Measurements from ENCODE around the gene SGSM1.
A peak's percentile ranks its signal among the peaks of the same experiment; 100 is the strongest.

SGSM1 gene

GRCh38 chr22:24776525-24776924 lies 29.5 kb upstream of the SGSM1 start:
- H3K36me3 ChIP-seq (replicated peaks), result no peaks in the 10 kb centered on the region
- H3K9me3 ChIP-seq, result no peaks in the 10 kb centered on the region
- no peak for DNase-seq (ENCODE audit: low spot score in 2 of 2)
- in situ Hi-C loops (cut with MboI; ENCODE audit: low sequenced_read_pairs), result loop anchor here (10.0 kb wide), 1 partner anchor 268 kb away; no protein-coding TSS in a partner anchor
- no peaks in the 10 kb centered on the region for H3K27me3 ChIP-seq (ENCODE audit: low read depth)
- H3K4me3 ChIP-seq, result no peak overlapping the region
- no peaks in the 10 kb centered on the region for H3K4me1 ChIP-seq

DNA sequence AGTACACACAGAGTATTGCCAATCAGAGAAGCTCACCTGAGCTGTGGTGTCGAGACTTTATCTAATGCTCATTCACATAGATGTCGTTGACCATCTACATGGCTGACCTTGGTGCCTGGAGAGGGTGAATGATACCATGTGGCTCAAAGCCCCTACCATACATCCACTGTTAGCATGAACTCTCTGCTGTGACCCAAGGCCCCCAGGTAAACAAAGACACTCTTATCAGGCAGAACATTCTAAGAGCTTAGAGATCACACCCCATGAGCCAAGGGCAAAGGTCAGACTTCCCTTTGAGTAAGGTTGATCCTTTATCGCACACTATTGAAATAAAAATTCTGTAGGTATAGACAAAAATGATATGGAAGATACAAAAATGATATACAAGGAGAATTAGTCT lies 16.5 kb upstream of the SGSM1 start:
- in situ Hi-C loops (cut with MboI; ENCODE audit: low sequenced_read_pairs), result no loop called here
- H3K9me3 ChIP-seq, result no peaks in the 10 kb centered on the region
- no peaks in the 10 kb centered on the region for H3K36me3 ChIP-seq (replicated peaks)
- H3K4me1 ChIP-seq, result no peaks in the 10 kb centered on the region
- H3K27me3 ChIP-seq (ENCODE audit: low read depth), result no peaks in the 10 kb centered on the region
- H3K4me3 ChIP-seq, result no peak overlapping the region
- no peak for DNase-seq (ENCODE audit: low spot score in 2 of 2)

- H3K4me3 ChIP-seq, result no peak overlapping the region
- no peaks in the 10 kb centered on the region for H3K27me3 ChIP-seq (ENCODE audit: low read depth)
- no peaks in the 10 kb centered on the region for H3K4me1 ChIP-seq
- DNase-seq (ENCODE audit: low spot score in 2 of 2), result no peak
- H3K36me3 ChIP-seq (replicated peaks), result no peaks in the 10 kb centered on the region
- H3K9me3 ChIP-seq, result no peaks in the 10 kb centered on the region
- in situ Hi-C loops (cut with MboI; ENCODE audit: low sequenced_read_pairs), result no loop called here
Measured at GRCh38 chr22:24791362-24791761, 14.6 kb upstream of the SGSM1 start.

DNA sequence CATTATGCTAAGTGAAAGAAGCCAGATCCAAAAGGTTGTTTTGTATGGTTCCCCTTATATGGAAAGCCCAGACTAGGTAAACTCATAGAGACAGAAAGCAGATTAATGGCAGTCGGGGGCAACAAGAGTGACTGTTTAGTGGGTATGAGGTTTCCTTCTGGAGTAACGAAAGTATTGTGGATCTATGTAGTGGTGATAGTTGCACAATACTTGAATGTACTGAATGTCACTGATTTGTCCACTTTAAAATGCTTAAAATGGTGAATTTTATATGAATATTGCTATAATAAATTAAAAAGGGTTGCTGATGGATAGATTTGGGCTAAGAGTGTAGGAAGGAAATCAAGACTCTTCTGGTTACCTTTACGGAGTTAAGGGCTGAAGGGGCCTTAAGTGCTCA lies 10.0 kb upstream of the SGSM1 start:
- no peak overlapping the region for H3K4me3 ChIP-seq
- H3K9me3 ChIP-seq, result no peaks in the 10 kb centered on the region

GRCh38 chr22:24796860-24797259 lies 9.2 kb upstream of the SGSM1 start:
- Histone ChIP-seq H3K9me3 (no peaks in the 10 kb centered on the region), H3K27me3 (ENCODE audit: low read depth) (no peaks in the 10 kb centered on the region; the same call in 1 of the 2 replicates), H3K36me3 (replicated peaks) (no peaks in the 10 kb centered on the region), H3K4me3 (no peak overlapping the region), H3K4me1 (no peaks in the 10 kb centered on the region)
- in situ Hi-C loops (cut with MboI; ENCODE audit: low sequenced_read_pairs), result no loop called here
- no peak for DNase-seq (ENCODE audit: low spot score in 2 of 2)

More for the DNA sequence above, 10.0 kb upstream of the SGSM1 start:
- H3K36me3 ChIP-seq (replicated peaks), result no peaks in the 10 kb centered on the region
- no peaks in the 10 kb centered on the region for H3K4me1 ChIP-seq
- H3K27me3 ChIP-seq (ENCODE audit: low read depth), result no peaks in the 10 kb centered on the region; the same call in 1 of the 2 replicates
- in situ Hi-C loops (cut with MboI; ENCODE audit: low sequenced_read_pairs), result no loop called here
- DNase-seq (ENCODE audit: low spot score in 2 of 2), result no peak

DNA sequence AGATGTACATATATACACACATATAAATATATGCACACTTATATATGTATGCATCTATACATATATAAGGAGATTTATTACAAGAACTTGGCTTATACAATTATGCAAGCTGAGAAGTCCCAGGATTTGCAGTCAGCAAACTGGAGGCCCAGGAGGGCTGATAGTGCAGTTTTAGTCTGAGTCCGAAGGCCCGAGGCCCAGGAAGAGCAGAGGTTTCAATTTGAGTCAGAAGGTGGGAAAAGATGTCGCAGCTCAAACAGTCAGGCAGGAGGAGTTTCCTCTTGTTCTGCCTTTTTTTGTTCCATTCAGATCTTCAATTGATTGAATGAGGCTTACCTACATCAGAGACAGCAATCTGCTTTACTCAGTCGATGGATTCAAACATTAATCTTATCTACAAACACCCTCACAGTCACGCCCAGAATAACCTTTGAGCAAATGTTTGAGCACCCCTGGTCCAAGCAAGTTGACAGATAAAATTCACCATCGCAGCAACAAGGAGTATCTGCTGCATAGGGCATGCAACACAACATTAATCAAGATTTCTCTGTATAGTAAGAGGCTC lies 4.0 kb upstream of the SGSM1 start:
- no peaks in the 10 kb centered on the region for H3K9me3 ChIP-seq
- DNase-seq (ENCODE audit: low spot score in 2 of 2), result no peak
- no peaks in the 10 kb centered on the region for H3K4me1 ChIP-seq
- in situ Hi-C loops (cut with MboI; ENCODE audit: low sequenced_read_pairs), result no loop called here
- no peak overlapping the region for H3K4me3 ChIP-seq
- H3K36me3 ChIP-seq (replicated peaks), result no peaks in the 10 kb centered on the region
- no peaks in the 10 kb centered on the region; the same call in 1 of the 2 replicates for H3K27me3 ChIP-seq (ENCODE audit: low read depth)

DNA sequence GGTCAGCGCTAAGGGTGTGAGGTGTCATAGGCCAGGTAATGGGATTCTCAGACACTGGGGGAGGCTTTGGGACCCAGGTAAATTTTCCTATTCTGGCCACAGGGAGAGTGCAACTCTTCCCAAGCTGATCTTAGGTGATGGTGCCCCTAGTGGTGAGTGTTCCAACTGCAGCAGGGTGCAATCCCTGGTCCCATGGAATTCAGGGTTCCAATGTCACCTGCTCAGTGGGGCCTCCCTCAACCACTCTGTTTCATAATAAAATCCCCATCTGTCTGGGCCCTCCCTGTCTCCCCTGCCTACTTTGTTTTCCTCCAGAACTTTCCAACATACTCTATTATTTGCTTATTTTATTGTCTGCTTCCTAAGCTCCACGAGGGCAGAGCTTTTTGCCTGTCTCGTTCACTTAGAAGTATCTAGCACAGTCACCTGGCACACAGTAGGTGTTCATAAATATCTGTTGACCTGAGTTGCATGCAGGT lies 2.9 kb upstream of the SGSM1 start:
- Histone ChIP-seq H3K4me1 (no peaks in the 10 kb centered on the region), H3K4me3 (no peak overlapping the region), H3K27me3 (ENCODE audit: low read depth) (no peaks in the 10 kb centered on the region; the same call in 1 of the 2 replicates), H3K9me3 (no peaks in the 10 kb centered on the region), H3K36me3 (replicated peaks) (no peaks in the 10 kb centered on the region)
- DNase-seq (ENCODE audit: low spot score in 2 of 2), result peak; percentile 46 to 85
- in situ Hi-C loops (cut with MboI; ENCODE audit: low sequenced_read_pairs), result no loop called here

GRCh38 chr22:24806663-24807001 lies 621 bp downstream of the SGSM1 start:
- H3K4me3 ChIP-seq, result peak overlapping the region; percentile 62
- no peaks in the 10 kb centered on the region for H3K36me3 ChIP-seq (replicated peaks)
- H3K27me3 ChIP-seq (ENCODE audit: low read depth), result no peaks in the 10 kb centered on the region
- in situ Hi-C loops (cut with MboI; ENCODE audit: low sequenced_read_pairs), result no loop called here
- H3K4me1 ChIP-seq, result no peaks in the 10 kb centered on the region
- no peaks in the 10 kb centered on the region for H3K9me3 ChIP-seq
- peak in 1 of 2 experiments; percentile 23 for DNase-seq (ENCODE audit: low spot score in 2 of 2)

- Histone ChIP-seq H3K4me1 (no peaks in the 10 kb centered on the region), H3K36me3 (replicated peaks) (no peaks in the 10 kb centered on the region), H3K4me3 (no peak overlapping the region), H3K27me3 (ENCODE audit: low read depth) (no peaks in the 10 kb centered on the region), H3K9me3 (no peaks in the 10 kb centered on the region)
- peak in 1 of 2 experiments; percentile 41 for DNase-seq (ENCODE audit: low spot score in 2 of 2)
- in situ Hi-C loops (cut with MboI; ENCODE audit: low sequenced_read_pairs), result no loop called here
Measured at GRCh38 chr22:24807284-24807950, 1.4 kb downstream of the SGSM1 start.

DNA sequence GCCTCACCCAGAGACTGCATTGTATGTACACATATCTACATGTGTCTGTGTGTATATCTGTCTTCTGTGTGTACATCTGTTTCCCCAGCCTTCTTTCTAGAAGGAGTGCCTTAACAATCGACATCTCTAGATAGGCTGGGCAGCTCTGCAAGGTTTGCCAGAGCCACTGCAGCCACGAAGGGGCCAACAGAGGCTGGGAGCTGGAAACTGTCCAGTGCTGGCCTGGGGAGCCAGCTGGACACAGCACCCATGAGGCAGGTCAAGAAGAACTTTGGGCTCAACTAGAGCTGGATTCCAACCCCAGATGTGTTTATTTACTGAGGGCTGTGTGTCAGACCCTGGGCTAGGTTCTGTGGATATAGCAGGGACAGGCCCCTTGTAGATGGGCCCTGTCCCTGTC lies 3.3 kb downstream of the SGSM1 start:
- no peaks in the 10 kb centered on the region for H3K36me3 ChIP-seq (replicated peaks)
- H3K9me3 ChIP-seq, result no peaks in the 10 kb centered on the region
- in situ Hi-C loops (cut with MboI; ENCODE audit: low sequenced_read_pairs), result no loop called here
- no peak for DNase-seq (ENCODE audit: low spot score in 2 of 2)
- no peaks in the 10 kb centered on the region for H3K27me3 ChIP-seq (ENCODE audit: low read depth)
- H3K4me3 ChIP-seq, result no peak overlapping the region
- H3K4me1 ChIP-seq, result no peaks in the 10 kb centered on the region

DNA sequence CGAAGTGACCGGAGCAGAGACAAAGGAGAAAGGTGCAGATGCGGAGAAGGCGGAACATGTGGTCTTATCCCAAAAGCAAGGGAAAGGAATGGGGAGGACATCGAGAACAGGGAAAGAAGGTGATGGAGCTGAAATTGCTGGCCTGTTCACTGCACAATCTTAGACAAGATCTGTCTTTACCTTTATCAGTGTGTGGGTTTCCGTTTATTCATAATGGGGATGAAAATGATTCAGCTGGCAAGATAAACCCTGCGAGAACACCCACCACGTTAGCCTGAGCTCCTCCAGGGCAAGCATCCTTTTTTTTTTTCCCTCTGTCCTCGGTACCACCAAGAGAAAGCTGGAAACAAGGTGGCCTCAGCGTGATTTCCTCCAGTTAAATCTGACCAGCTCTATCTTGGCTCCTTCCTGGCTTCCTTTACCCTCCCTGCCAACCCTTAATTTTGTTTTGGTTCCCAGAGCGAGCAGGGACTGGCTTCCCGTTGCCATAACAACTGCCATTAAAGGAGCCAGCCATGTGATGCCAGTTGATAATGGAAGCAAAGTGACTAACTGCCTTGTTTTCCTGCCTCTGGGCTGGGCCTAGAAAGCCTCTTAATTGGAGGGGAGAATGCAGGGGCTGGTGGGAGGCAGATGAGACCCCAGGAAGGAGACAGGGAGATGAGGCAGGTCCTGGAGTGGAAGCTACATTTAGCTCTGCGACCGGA lies 4.2 kb downstream of the SGSM1 start:
- H3K36me3 ChIP-seq (replicated peaks), result no peaks in the 10 kb centered on the region
- no peak for DNase-seq (ENCODE audit: low spot score in 2 of 2)
- no peaks in the 10 kb centered on the region for H3K4me1 ChIP-seq
- no peaks in the 10 kb centered on the region for H3K9me3 ChIP-seq
- H3K27me3 ChIP-seq (ENCODE audit: low read depth), result no peaks in the 10 kb centered on the region
- no peak overlapping the region for H3K4me3 ChIP-seq
- in situ Hi-C loops (cut with MboI; ENCODE audit: low sequenced_read_pairs), result no loop called here

DNA sequence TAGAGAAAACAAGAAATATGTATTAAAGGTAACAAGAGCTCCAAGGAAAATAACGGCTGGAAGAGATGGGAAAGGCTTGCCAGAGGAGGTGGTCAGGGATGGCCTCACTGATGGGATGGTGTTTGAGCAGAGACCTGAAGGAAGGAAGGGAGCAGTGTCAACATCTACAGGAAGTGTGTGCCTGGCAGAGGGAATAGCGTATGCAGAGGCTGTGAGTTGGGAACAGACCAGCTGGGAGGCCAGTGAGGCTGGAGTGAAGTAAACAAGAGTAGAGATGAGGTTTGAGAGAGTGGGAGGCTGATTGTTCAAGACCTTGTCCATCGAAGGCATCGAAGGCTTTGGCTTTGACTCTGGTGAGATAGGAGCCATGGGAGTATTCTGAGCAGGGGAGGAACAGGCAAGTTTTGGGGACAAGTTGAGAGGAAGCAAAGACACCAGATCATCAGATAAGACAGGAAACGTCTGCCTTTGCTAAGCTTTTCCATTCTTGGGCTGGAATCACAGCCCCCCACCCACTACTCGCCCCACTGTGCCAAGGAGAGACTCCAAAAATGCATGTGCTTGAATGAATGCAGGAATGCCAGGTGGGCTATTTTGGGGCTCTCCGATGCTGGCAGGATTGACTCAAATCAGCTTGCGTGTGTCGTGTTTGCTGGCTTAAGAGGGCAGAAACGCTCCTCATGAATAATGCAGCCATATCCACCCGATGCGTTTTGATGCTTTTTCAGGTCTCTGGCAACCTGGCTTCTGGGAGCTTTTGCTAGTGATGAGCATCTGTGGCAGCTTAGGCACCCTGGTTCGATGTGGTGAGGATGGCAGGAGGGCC lies 7.2 kb downstream of the SGSM1 start:
- no peak for DNase-seq (ENCODE audit: low spot score in 2 of 2)
- Histone ChIP-seq H3K4me3 (no peak overlapping the region), H3K9me3 (no peaks in the 10 kb centered on the region), H3K27me3 (ENCODE audit: low read depth) (no peaks in the 10 kb centered on the region), H3K4me1 (no peaks in the 10 kb centered on the region), H3K36me3 (replicated peaks) (no peaks in the 10 kb centered on the region)
- in situ Hi-C loops (cut with MboI; ENCODE audit: low sequenced_read_pairs), result no loop called here

DNA sequence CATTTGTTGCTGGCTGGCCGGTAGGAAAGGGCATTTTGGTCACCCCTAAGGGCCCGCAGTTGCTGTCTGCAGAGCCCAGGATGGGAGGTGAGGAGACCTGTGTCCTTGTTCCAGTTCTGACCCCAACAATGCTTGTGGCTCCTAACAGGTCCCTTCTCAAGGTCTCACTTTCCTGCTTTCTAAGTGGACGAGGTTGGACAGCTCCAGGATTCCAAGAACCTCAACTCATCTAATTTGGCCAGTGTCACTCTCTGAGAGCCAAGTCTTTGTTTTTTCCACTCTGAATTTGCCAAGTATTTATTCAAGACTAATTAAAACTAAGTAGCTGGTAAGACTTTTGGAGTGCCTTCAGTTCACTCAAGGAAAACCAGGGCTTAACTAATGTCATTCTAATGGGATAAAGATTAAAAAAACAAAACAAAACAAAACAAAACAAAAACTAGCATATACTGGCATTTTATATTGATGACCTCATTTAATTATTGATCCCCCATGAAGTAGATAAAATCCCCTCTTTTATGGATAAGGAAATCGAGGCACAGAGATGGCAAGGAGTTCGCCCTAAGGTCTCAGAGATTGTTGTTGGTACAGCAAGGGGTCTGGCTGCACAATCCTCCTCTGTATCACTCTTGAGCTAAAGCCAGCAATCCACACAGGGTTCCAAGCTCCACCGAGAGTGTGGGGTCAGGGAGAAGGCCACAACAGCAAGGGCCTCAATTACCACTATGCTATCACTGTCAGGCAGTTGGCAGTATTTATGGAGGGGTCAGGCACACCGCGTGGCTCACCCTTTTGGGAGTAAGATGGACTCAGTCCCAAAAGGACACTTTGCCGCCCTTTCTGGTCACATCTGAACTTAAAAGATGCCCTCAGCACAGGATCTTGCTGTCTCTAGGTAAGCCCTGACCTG lies 8.1 kb downstream of the SGSM1 start:
- Histone ChIP-seq H3K4me3 (no peak overlapping the region), H3K27me3 (ENCODE audit: low read depth) (no peaks in the 10 kb centered on the region), H3K4me1 (no peaks in the 10 kb centered on the region), H3K9me3 (no peaks in the 10 kb centered on the region), H3K36me3 (replicated peaks) (no peaks in the 10 kb centered on the region)
- DNase-seq (ENCODE audit: low spot score in 2 of 2), result no peak
- in situ Hi-C loops (cut with MboI; ENCODE audit: low sequenced_read_pairs), result no loop called here

Measured in HAP-1 (cell line).